ENCODE measurements around the gene HIVEP2.

HIVEP2 gene

GRCh38 chr6:142935553-142936517 lies 9.1 kb downstream of the HIVEP2 start:
- Histone ChIP-seq H3K36me3 (ENCODE audit: insufficient read depth) (no peaks in the 10 kb centered on the region), H2AFZ (ENCODE audit: low read depth) (no peak overlapping the region), H3K4me3 (IDR thresholded peaks at IDR 0.05; ENCODE audit: insufficient read depth, low read depth, low read length) (no peak overlapping the region), H3K79me2 (ENCODE audit: insufficient read depth, low read depth) (peaks cover 61% of the 10 kb centered on the region), H3K4me1 (ENCODE audit: low read depth, poor library complexity, severe bottlenecking) (peaks cover 36% of the 10 kb centered on the region), H3K27me3 (ENCODE audit: insufficient read depth, low read depth) (no peaks in the 10 kb centered on the region), H4K20me1 (ENCODE audit: insufficient read depth) (0 out of 2 replicates have a peak, but pooled peaks cover 3% of the 10 kb centered on the region), H3K9ac (no peak overlapping the region), H3K27ac (no peak overlapping the region), H3K4me2 (no peak overlapping the region)
- TF ChIP-seq, protein P1, sequence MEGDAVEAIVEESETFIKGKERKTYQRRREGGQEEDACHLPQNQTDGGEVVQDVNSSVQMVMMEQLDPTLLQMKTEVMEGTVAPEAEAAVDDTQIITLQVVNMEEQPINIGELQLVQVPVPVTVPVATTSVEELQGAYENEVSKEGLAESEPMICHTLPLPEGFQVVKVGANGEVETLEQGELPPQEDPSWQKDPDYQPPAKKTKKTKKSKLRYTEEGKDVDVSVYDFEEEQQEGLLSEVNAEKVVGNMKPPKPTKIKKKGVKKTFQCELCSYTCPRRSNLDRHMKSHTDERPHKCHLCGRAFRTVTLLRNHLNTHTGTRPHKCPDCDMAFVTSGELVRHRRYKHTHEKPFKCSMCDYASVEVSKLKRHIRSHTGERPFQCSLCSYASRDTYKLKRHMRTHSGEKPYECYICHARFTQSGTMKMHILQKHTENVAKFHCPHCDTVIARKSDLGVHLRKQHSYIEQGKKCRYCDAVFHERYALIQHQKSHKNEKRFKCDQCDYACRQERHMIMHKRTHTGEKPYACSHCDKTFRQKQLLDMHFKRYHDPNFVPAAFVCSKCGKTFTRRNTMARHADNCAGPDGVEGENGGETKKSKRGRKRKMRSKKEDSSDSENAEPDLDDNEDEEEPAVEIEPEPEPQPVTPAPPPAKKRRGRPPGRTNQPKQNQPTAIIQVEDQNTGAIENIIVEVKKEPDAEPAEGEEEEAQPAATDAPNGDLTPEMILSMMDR (conservative IDR thresholded peaks at IDR 0.05; ENCODE audit: low read depth, low read length) = no peak

GRCh38 chr6:142934599-142934998 lies 10.4 kb downstream of the HIVEP2 start:
- Histone ChIP-seq H3K79me2 (ENCODE audit: insufficient read depth, low read depth) (peaks cover 49% of the 10 kb centered on the region; the same call in 1 of the 2 replicates), H3K4me3 (IDR thresholded peaks at IDR 0.05; ENCODE audit: insufficient read depth, low read depth, low read length) (no peak overlapping the region), H3K9ac (no peak overlapping the region), H3K36me3 (ENCODE audit: insufficient read depth) (no peaks in the 10 kb centered on the region), H2AFZ (ENCODE audit: low read depth) (no peak overlapping the region), H3K4me1 (ENCODE audit: low read depth, poor library complexity, severe bottlenecking) (peaks cover 36% of the 10 kb centered on the region), H3K27ac (no peak overlapping the region), H3K4me2 (no peak overlapping the region), H4K20me1 (ENCODE audit: insufficient read depth) (0 out of 2 replicates have a peak, but pooled peaks cover 3% of the 10 kb centered on the region), H3K27me3 (ENCODE audit: insufficient read depth, low read depth) (no peaks in the 10 kb centered on the region)
- TF ChIP-seq, protein P1 (conservative IDR thresholded peaks at IDR 0.05; ENCODE audit: low read depth, low read length) = no peak

DNA sequence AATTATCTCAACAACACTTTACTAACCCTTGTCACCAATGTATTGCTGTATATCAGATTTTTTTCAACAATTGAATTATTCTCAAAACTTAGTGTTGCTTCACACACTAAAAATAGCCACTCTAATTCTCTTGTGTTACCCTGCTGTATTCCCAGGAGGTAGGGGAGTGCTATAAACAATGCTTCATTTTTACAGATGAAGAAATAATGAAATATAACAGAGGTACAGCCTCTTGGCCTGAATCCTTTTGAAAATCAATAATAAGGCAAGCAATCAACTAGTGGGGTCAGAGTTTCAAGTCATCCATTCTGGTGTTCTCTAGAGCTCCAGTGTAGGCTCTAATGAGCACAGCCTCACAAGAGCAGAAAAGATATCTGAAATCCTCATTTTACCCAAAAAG lies 10.9 kb downstream of the HIVEP2 start:
- H3K79me2 ChIP-seq (ENCODE audit: insufficient read depth, low read depth) = peaks cover 44% of the 10 kb centered on the region; the same call in 1 of the 2 replicates
- H3K9ac ChIP-seq = no peak overlapping the region
- H3K4me1 ChIP-seq (ENCODE audit: low read depth, poor library complexity, severe bottlenecking) = peaks cover 36% of the 10 kb centered on the region
- H3K27ac ChIP-seq = no peak overlapping the region
- no peak overlapping the region for H3K4me2 ChIP-seq
- no peak overlapping the region for H3K4me3 ChIP-seq (IDR thresholded peaks at IDR 0.05; ENCODE audit: insufficient read depth, low read depth, low read length)
- no peaks in the 10 kb centered on the region for H3K27me3 ChIP-seq (ENCODE audit: insufficient read depth, low read depth)
- H3K36me3 ChIP-seq (ENCODE audit: insufficient read depth) = no peaks in the 10 kb centered on the region
- 0 out of 2 replicates have a peak, but pooled peaks cover 3% of the 10 kb centered on the region for H4K20me1 ChIP-seq (ENCODE audit: insufficient read depth)
- no peak overlapping the region for H2AFZ ChIP-seq (ENCODE audit: low read depth)
- TF ChIP-seq, protein P1 (conservative IDR thresholded peaks at IDR 0.05; ENCODE audit: low read depth, low read length) = no peak

DNA sequence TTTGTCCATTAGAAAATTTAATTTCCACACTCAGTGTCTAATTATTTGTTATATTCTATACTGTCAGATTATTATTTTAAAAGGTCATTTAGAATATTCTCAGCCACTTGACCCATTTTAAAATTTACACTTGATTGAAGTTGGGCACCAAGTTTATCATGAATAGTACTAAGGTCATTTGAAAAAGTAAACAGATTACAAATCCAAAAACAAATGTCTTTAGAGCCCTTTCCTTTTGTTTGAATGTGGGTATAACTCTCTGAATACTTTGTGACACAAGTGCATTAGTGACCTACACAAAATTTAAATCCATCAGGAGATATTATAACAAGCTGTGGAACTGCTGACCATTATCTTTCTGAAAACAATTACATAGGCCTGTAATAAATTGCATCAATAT lies 11.3 kb downstream of the HIVEP2 start:
- no peak overlapping the region for H2AFZ ChIP-seq (ENCODE audit: low read depth)
- no peaks in the 10 kb centered on the region for H3K36me3 ChIP-seq (ENCODE audit: insufficient read depth)
- TF ChIP-seq, protein P1 (conservative IDR thresholded peaks at IDR 0.05; ENCODE audit: low read depth, low read length) = no peak
- H3K27ac ChIP-seq = no peak overlapping the region
- H3K4me2 ChIP-seq = 0 out of 2 replicates have a peak overlapping the region, but pooled peaks have one; percentile 33
- 0 out of 2 replicates have a peak, but pooled peaks cover 3% of the 10 kb centered on the region for H4K20me1 ChIP-seq (ENCODE audit: insufficient read depth)
- no peak overlapping the region for H3K9ac ChIP-seq
- peaks cover 36% of the 10 kb centered on the region for H3K4me1 ChIP-seq (ENCODE audit: low read depth, poor library complexity, severe bottlenecking)
- H3K4me3 ChIP-seq (IDR thresholded peaks at IDR 0.05; ENCODE audit: insufficient read depth, low read depth, low read length) = no peak overlapping the region
- peaks cover 42% of the 10 kb centered on the region; the same call in 1 of the 2 replicates for H3K79me2 ChIP-seq (ENCODE audit: insufficient read depth, low read depth)
- H3K27me3 ChIP-seq (ENCODE audit: insufficient read depth, low read depth) = no peaks in the 10 kb centered on the region

All from KMS-11 (cell line).